Activated effector memory CD4-positive, alpha-beta T cell treated with anti-CD3 and anti-CD28 coated beads, Interleukin-2, amount 50 U/mL, for 16 hours (primary cell): ENCODE data around the gene DAPK2.

Experiments
- DNase-seq: peaks from one replicate; pipeline ENCODE4 v3.0.0-alpha.2; 2020

The DAPK2 gene

DNA sequence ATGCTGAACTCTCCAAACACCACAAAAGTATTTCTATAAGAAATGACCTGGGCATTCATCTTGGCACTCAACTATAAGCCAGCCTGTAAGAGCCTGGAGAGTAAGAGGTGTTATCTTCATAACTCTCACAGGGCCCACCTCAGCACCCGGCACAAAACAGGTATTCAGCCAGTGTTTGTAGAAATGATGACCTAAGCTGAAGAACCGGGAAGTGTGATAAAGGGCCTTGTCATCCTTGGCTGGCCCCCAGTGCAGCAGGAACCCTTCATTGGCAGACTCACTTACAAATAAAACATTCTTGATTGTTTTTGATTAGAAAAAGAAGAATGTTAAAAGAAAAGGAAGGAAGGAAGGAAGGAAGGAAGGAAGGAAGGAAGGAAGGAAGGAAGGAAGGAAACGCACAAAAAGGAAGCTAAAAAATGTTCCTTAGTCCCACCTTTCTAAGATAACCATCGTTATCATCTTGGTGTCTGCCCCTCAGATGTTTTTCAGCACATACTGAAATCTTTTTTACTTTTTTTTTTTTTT lies 52.1 kb downstream of the DAPK2 start:
- no peak for DNase-seq

DNA sequence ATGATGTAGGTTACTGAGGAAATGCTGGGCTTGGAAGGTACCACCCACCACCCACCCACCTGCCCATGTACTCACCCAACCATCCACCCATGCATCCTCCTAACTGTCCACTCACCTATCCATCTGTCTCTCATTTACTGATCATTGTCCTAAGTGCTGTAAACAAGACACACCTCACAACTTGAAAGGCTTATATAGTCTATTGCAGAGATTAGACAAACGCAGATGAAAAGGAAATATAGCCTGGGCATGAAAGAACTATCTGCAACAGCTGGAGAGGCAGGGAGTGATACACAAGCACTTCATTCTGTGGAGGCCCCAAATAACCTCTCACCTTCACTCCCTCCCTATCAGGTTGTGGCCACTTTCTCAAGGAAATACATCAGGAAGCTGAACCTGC lies 54.0 kb downstream of the DAPK2 start:
- DNase-seq, result no peak

DNA sequence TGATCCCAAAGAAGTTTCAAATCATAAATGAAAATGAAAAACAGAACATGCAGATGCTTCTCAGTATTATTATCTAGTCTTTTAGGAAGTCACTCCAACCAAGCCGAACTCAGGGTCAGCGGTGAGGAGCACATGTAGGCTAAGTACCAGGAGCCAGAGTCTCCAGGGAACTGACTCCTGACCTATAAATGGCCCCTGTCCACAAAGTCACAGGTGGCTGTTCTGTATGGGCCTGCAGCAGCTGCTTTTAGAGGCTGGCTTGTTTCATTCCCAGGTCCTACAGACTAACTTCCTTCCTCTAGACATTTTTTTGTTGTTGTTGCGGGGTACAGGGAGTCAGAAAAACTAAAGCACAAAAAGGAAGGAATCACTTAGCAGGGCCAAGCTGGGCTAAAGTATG lies 54.6 kb downstream of the DAPK2 start:
- no peak for DNase-seq

DNA sequence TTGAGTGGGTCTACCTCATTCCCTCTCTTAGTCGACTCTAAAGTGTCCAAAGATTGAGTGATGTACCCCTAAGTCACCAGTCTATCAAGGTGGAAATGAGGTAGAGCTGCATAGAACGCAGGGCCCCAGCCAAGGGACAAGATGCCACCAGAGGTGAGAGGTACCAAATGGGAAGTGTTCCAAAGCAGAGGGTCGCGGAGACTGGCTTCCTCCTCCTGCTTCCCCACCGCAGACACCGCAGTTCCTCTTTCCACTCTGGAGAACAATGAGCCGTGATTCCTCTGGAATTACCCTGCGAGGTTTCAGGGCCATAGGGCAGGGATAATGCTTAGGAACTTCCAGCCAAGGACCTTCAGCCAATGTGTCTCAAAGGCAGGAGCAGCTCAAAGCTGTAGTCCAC lies 55.8 kb downstream of the DAPK2 start:
- no peak for DNase-seq

DNA sequence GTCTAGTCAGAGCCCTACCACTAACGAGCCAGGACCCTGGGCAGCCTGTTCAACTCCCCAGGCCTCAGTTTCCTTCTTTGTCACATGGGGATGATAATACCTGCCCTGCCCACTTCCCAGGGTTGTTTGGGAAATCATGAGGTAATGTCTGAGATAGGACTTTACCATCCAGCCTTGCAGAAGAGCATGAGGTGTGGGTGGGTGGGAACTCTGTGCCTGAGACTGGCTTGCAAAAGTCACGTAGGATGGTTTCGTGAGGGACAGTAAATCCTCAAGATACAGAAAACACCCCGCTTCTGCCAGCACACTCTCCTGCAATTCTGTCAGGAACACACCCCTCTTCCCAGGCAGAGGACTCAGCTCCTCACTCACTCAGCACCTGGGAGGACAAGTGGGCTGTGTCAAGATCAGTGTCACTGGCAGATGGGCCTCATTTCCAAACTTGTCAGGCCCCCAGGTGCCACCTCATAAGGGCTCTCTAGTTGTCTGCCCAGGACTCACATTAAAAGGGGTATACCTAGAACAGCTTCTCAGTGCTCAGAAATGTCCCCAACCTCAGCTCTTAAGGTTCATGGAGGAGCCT lies 58.4 kb downstream of the DAPK2 start:
- no peak for DNase-seq

DNA sequence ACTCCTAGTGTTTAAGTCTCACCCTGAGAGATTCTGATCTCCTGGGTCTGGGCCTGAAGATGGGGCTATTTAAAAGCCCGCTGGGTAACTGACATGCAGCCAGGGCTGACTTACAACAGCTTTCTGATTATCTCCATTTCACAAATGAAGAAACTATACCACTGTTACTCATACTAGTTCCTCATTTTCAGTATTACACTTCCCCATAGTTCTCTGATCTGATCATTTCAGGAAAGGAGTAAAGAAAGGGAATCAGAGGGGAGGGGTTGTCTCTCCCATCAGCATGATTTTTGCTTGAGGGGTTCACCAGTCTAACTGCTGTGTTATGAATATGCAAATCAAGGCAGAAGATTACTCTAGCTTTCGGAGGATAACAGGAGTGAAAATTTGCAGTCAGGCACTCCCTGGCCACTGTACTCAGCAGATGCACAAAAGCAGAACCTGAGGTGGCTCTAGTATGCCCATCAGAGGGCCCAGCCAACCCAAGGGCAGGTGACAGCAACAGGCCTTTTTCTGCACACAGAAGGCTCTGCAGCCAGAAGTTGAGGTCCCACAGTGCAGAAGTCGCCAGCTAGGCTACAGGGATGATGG lies 59.4 kb downstream of the DAPK2 start:
- DNase-seq, result no peak

DNA sequence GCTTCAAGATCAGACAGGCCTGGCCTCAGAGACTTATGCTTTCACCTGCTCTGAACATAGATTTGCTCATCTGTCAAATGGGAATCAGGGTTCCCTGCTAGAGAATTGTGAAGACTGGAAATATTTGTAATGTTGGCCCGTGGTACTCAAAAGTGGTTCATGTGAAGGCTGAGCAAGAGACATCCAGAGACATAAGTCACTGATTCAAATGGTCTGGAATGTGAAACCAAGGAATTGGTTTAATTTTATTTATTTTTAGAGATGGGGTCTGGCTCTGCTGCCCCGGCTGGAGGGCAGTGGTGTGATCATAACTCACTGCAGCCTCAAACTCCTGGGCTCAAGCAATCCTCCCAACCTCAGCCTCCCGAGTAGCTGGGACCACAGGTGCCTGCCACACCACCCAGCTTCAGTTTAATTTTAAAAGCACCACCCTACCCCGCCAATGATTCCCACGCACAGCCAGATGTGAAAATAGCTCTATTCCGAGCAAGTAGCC lies 60.1 kb downstream of the DAPK2 start:
- DNase-seq, result no peak

DNA sequence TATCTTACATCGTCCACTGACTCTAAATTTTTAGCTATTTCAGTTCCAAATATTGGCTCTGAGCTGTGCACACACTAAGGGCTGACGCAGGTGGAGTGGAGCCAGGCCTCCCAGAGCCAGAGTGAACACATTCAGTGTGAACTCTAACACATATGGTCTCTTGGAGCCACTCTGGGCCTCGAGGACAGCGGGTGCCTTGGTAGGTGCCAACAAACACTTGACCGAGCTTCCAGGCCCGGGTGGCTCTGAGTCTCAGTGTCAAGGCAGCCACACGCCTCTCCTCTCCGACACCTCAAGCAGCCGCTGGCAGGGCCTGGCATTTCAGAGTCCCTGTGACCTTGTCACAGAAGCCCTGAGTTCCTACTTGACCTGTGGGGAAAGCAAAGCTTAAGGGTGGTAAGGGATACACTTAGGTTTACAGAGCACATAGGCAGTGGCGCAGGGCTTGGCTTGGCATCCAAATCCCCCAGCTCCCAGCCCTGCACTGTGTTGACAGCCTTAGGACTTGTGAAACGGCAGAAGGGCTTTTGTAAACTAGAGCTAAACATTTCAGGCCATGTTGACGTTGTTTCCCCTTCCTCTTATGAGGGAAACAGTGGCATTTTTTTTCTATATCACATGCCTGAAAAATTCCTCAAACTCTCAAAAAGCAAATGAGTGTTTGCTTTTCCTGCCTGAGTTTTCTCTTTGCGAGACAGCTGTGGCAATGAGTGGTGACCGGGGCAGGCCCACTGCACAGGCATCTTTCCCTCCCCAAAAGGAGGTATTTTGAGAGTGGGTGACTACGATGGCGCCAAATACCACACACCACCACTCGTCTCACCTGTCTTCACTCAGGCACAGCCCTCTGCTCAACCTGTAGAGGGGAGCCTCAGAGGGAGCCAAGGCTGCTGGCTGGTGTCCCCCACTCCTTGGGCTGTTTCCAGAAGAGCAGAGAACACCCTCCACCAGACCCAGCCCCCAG lies 60.8 kb downstream of the DAPK2 start:
- no peak for DNase-seq

DNA sequence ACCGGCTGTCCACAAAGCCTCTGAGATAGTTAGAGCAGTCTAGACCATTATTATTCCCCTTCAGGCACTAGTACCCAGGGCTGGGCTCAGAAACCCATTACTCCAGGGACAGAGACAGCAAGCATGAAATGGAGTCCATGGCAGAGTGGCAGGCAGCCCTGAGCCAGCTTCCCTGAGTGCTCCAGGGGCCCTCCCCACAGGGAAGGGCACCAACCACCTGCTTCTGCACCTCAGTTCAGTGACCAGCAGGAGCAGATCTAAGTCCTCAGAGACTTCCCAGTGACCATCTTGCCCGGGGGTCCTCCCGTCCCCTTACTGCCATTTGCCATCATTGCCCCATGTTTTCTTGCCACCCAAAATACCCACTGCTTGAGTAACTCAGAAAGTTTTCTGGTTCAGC lies 62.0 kb downstream of the DAPK2 start:
- no peak for DNase-seq

DNA sequence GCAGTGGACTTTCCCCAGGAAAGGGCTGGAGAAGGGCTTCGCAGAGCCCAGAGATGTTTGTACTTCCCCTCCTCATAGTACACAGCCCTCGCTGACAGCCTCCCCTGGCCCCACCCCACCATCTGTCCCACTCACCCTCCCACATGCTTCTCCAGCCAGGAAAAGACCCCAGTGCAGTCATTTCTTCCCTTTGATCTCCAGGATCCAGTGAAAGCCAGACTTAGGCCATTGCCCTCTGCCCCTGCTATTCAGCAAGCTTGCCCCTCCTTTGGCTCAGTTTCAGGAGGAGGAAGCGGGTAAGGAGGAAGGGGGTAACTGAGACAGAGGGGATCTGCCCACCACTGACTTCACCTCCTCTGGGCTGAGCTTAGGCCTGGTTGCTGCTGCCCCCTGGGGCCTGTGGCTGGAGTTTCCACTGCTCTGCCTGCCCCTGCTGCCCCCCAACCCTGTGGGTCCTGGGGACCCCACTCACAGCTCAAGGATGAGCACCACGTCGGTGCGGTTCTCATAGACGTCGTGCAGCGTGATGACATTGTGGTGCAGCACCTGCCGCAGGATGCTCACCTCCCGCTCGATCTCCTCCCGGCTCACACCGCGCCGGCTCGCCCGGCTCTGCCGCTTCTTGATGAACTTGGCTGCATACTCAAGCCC lies 63.1 kb downstream of the DAPK2 start:
- DNase-seq, result no peak

DNA sequence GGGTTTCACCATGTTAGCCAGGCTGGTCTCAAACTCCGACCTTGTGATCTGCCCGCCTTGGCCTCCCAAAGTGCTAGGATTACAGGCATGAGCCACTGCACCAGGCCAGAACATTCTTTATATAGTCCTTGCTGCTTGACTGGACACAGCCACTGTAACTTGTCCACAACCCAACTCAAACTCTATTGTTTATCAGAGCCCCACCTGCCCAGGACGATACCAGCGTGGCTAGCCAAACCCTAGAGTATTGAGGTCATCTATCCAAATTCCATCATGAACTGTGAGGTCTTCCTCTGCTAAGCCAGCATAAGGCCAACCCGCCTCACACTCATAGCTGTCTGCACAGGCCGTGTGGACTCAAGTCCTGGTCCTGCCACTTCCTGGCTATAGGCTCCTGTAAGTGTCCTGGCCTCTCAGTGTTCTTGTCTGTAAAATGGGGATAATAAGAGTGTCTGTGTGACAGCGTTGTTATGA lies 63.9 kb downstream of the DAPK2 start:
- DNase-seq, result no peak

DNA sequence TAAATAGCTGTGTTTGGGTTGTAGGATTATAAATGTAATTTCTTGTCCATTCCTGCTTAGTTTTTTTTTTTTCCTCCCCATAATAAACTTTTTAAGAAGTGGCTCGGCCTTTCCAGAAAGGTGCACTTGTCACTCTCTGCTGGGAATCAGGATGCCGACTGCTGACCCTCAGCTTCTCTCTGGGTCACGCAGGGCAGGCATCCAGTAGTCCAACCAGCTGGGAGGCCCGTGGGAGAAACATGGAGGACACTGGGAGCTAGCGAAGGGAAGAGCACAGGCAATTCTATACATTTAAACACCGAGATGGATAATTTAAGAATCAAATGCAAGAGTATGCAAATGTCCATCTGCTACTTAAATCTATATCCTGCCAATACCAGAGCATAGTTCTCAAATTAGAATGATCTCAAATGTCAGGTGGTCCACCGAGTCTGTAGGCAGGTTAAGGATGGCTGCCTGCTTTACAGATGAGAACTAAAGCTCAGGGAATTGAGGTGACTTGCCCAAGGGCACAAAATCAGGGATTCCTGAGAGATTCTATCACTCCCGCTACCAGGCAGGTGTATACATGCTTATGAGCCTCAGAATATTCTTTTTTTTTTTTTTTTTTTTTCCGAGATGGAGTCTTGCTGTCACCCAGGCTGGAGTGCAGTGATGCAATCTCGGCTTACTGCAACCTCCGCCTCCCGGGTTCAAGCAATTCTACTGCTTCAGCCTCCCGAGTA lies 64.5 kb downstream of the DAPK2 start:
- no peak for DNase-seq

DNA sequence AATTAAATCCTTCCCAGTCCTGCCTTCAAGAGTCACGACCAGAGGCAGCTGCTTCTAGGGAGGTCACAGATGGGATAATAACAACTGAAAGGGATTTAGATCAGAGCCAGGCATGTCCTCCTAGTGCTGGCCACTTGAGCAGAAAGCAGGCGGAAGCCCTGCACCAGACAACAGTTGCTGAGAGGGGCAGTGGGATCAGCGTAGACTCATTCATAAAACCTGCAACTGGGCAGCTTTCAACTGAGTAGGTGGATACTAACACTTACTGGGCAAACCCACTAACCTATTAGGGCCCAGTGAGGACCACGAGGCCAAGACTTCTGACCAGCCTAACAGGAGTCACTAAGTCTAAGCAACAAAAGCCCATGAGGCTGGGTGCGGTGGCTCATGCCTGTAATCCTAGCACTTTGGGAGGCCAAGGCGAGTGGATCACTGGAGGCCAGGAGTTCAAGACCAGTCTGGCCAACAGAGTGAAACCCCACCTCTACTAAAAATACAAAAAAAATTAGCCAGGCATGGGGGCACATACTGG lies 67.0 kb downstream of the DAPK2 start:
- DNase-seq, result no peak

DNA sequence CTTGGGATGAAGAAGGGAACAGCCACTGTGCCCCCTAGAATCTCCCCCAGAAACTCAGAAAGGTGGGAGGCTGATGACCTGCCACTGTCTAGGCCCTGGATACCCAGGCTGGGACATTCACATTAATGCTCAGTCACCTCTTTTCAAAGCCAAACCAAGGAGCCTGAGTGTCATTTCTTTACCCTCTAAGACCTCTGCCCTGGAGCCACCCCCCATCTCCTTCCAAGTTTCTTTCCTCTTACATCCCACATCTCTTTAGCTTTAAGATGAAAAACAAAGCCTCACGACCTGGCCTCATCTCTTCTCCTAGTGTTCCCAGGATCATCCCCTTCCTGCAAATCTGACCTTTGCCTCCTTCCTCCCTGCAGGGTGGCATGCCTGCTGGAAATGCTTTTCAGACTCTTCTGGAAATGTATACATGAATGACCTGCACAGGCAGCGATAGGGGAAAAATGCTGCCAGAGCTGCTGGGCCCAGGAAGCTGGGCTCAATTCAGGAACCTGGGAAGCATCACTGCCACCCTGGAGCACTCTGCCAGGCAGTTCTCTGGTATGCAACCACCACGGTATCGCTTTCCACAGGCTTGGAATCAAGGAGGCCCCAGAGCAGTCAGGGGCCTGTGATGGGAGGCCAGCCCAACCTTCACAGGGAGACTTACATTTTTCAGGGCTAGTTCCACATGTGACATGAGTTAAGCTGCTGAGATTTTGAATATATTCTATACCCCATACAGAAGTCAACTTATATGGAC lies 67.6 kb downstream of the DAPK2 start:
- DNase-seq, result no peak

DNA sequence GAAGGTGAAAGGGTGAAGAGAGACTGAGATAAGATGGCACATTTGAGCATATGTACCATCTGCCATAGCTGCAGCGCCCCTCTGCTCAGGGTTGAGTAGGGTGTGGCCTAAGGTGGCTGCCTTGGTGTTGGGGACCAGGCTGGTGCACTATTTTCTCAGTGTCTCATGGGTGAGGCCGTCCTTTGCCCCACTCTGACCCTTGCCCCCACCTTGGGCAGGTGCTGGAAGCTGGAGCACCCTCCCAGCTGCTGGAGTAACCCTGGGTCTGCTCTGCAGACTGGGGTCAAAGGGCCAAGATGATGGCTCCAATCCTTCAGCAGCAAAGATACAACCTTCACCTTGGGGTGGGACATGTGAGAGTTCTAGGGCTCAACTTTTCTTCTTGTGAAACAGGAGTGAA lies 69.2 kb downstream of the DAPK2 start:
- DNase-seq, result no peak

DNA sequence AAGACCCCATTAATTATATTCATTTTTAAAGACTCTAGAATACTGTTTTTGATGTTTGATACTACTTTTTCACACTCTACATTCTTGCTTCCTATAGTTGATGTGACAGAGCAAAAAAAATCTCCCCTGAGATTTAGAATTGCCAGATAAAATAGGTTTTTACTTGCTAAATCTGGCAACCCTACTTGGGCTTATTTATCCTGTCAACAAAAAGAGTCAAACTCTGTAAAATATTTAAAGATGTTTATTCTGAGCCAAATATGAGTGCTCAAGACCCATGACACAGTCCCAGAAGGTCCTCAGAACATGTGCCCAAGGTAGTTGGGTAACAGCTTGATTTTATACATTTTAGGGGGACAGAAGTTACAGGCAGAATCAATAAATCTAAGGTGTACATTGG lies 72.3 kb downstream of the DAPK2 start:
- DNase-seq, result no peak

DNA sequence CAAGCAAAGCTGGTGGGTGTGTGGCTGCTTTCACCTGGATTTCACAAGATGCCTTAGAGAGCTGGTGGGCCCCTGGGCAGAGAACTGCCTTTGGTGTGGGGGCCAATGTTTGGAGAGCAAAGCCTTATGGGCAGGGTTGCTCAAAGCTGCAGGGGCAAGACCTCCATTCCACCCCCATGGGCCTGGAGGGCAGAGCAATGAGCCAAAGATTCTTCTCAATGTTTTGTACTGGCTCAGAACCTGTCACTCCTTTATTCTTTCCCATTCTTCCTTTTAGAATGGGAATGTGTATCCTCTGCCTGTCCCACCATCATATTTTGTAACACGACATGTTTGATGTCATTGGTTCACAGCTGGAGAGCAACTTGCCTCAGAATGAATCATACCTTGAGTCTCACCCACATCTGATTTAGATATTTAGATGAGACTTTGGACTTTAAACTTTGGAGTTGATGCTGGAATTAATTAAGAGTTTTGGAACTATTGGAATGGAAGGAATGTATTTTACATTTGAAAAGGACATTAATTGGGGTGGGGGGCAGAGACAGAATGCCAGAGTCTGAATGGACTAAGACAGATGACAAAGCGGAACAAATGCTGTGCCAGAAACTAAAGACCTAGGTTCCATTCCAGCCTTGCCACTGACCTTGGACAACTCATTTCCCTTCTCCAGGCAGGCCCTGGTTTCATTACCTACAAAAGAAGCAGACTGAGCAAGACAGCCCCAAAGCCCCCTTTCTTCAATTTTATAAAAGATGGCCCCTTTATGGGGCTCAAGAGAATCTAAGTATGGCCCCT lies 72.9 kb downstream of the DAPK2 start:
- DNase-seq, result no peak

DNA sequence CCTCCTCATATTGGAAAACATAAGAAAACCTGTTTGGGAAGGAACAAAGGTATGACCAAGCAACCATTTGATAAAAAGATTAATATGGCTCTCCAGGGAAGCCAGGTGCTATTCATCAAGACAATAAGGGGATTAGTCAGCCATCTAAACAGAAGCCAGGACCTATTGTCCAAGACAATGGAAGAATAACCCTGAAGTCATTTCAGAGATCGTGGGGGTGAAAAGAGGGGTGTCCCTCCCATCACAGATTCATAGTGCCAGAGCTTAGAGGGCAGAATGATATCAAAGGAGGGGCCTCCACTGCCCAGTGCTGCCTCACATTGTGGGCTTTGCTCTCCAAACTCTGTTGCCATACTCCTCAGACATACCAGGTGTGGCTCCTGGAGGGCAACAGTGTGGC lies 73.5 kb downstream of the DAPK2 start:
- DNase-seq, result no peak

DNA sequence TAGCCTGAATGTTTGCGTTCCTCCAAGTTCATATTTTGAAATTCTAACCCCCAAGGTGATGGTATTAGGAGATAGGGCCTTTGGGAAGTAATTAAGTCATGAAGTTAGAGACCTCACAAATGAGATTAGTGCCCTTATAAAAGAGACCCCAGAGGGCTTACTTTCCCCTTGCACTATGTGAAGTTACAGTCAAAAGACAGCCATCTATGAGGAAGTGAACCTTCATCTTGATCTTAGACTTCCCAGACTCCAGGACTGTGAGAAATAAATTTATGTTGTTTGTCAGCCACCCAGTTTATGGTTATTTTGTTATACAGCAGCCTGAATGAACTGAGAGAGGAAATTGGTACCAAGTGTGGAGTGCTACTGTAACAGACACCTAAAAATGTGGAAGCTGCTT lies 74.4 kb downstream of the DAPK2 start:
- no peak for DNase-seq

DNA sequence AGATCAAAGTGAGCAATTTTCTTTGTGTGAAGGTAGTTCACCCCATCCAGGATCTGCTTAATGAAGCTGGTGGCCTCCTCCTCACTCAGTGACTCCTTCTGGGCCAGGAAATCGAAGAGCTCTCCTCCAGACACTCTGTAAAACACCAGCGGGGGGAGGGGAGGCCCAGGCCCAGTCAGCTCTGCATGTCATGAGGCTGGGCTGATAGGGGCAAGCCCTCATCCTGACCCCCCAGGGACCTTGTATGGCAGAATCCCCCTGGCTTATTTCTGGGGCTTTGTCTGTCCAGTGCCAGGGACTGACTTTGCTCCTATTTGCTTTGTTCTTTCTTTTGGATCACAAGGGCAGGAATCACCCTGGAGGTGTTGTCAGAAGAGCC lies 74.9 kb downstream of the DAPK2 start:
- peak; percentile 80 for DNase-seq
